Caco-2 (cell line): Measurements from ENCODE around the gene PAGE5. TPM values are rescaled to one million over a fixed set of nuclear protein-coding genes. Genes with fewer than 3 reads are reported as not detected.

Experiments
- Bru-seq: library from RNA; stranded (reverse); fragments of 400-500 nt; gene quantifications from one replicate; lab custom pipeline; 2021; lab: Mats Ljungman, UMichigan
- BruChase-seq, 2 experiments: library from RNA; stranded (reverse); fragments of 400-500 nt; gene quantifications; one replicate each; lab custom pipeline; 2021; lab: Mats Ljungman, UMichigan
- BruUV-seq: library from RNA; stranded (reverse); fragments of 400-500 nt; replicated peaks from 2 replicates; lab custom pipeline; 2021; lab: Mats Ljungman, UMichigan
- CTCF ChIA-PET: fragments of 300-600 bp; sonication (Branson Sonifier 250); formaldehyde crosslinking; loops from one replicate; lab custom pipeline; 2022; ENCODE audit warnings: antibody characterized with exemption; lab: Charles Lee
- POLR2A ChIA-PET: fragments of 300-600 bp; sonication (Branson Sonifier 250); formaldehyde crosslinking; loops from one replicate; lab custom pipeline; 2022; ENCODE audit warnings: antibody characterized with exemption; lab: Charles Lee
- DNase-seq, 2 experiments: peaks; one replicate each; pipeline versions ENCODE4 v3.0.0 to v3.0.0-alpha.2; 2020 to 2022
- H3K27me3 ChIP-seq: replicated peaks from 2 replicates; pipeline ENCODE4 v1.6.0; 2011; ENCODE audit warnings: low read length; ENCODE audit not compliant: control insufficient read depth, insufficient read depth
- H3K36me3 ChIP-seq: 2 replicates; pipeline ENCODE4 v1.5.1; 2011; ENCODE audit warnings: low read length; ENCODE audit not compliant: control insufficient read depth, insufficient read depth
- H3K4me1 ChIP-seq: fragments of 250-450 bp; sonication (Bioruptor Pico); 2 replicates; pipeline ENCODE4 v1.5.1; 2020; ENCODE audit warnings: mild to moderate bottlenecking
- H3K4me3 ChIP-seq: 2 replicates; pipeline ENCODE4 v1.5.1; 2011; ENCODE audit warnings: low read depth, mild to moderate bottlenecking, control low read depth, low read length
- H3K9me3 ChIP-seq: fragments of 250-450 bp; sonication (Bioruptor Pico); 2 replicates; pipeline ENCODE4 v1.5.1; 2020; ENCODE audit warnings: mild to moderate bottlenecking, moderate library complexity
- H3K27ac Mint-ChIP-seq: one replicate; pipeline ENCODE4 v1.8.0; 2022; ENCODE audit warnings: mixed read lengths; ENCODE audit not compliant: unreplicated experiment
- H3K27me3 Mint-ChIP-seq: one replicate; pipeline ENCODE4 v1.8.0; 2022; ENCODE audit warnings: mixed read lengths; ENCODE audit not compliant: insufficient read depth, unreplicated experiment
- H3K36me3 Mint-ChIP-seq: one replicate; pipeline ENCODE4 v1.8.0; 2022; ENCODE audit warnings: mild to moderate bottlenecking, mixed read lengths; ENCODE audit not compliant: insufficient read depth, unreplicated experiment
- H3K4me1 Mint-ChIP-seq: one replicate; pipeline ENCODE4 v1.8.0; 2022; ENCODE audit warnings: low read depth, mixed read lengths; ENCODE audit not compliant: unreplicated experiment
- H3K4me3 Mint-ChIP-seq: one replicate; pipeline ENCODE4 v1.8.0; 2022; ENCODE audit warnings: mild to moderate bottlenecking, moderate library complexity, mixed read lengths; ENCODE audit not compliant: unreplicated experiment
- H3K9me3 Mint-ChIP-seq: one replicate; pipeline ENCODE4 v1.8.0; 2022; ENCODE audit warnings: mixed read lengths; ENCODE audit not compliant: unreplicated experiment
- CTCF ChIP-seq, 2 experiments: fragments of 200-600 bp in 1 of 2; IDR thresholded peaks; 1 replicate in 1 of 2; 2 replicates in 1 of 2; pipeline versions ENCODE4 v1.5.1 to v1.8.0; 2011 to 2022; ENCODE audit warnings: antibody characterized with exemption in 1 of 2, control low read depth in 1 of 2, inconsistent platforms in 1 of 2, low read depth in 1 of 2, low read length in 1 of 2, mild to moderate bottlenecking in 1 of 2, moderate library complexity in 1 of 2; ENCODE audit not compliant: insufficient read depth in 1 of 2, severe bottlenecking in 1 of 2, unreplicated experiment in 1 of 2
- intact Hi-C: fragments of 100-400 bp; cut with micrococcal nuclease; formaldehyde crosslinking; loops from one replicate; pipeline ENCODE4 v1.10.0; 2022; ENCODE audit not compliant: unreplicated experiment
- long read RNA-seq: library from polyadenylated mRNA; stranded (forward); transcript quantifications from one replicate; pipeline ENCODE4 v2.0.0, GENCODE V29; 2022
- total RNA-seq: library from RNA; stranded (reverse); gene quantifications from 2 replicates; pipeline ENCODE4 v1.2.3, GENCODE V29; 2022

Gene PAGE5
- total RNA-seq (not detected in 2 replicates), Bru-seq, nascent RNA (percentile 13 among the genes with signal in this experiment), BruChase-seq, experiment 1, labeled RNA remaining after a 2-hour chase (not detected), BruChase-seq, experiment 2, labeled RNA remaining after a 6-hour chase (not detected)
- long read RNA-seq: 0 reads

- Mint-ChIP-seq H3K9me3 (no peaks in the 10 kb centered on the region), H3K4me3 (no peak within 1 kb of the TSS), H3K4me1 (no peaks in the 10 kb centered on the region), H3K27me3 (no peaks in the 10 kb centered on the region), H3K27ac (no peak within 1 kb of the TSS), H3K36me3 (no peaks in the 10 kb centered on the region)
- H3K4me3 ChIP-seq: no peak within 1 kb of the TSS
- ChIA-PET POLR2A (no interaction called here), CTCF (no interaction called here)
- DNase-seq: no peak
- H3K9me3 ChIP-seq: no peaks in the 10 kb centered on the region
- no peaks in the 10 kb centered on the region for H3K27me3 ChIP-seq
- no TSS peak for BruUV-seq
- H3K36me3 ChIP-seq: no peaks in the 10 kb centered on the region
- H3K4me1 ChIP-seq: no peaks in the 10 kb centered on the region
- intact Hi-C loops: no loop called here
- no peak for TF ChIP-seq CTCF (IDR thresholded peaks at IDR 0.05; ENCODE audit: insufficient read depth in 1 of 2, low read depth in 1 of 2, low read length in 1 of 2, severe bottlenecking in 1 of 2, unreplicated experiment in 1 of 2)
These were observed at the start of gene PAGE5 for GRCh38 chrX:55220119-55220794. Gene PAGE5, plus strand, starts transcription at chrX:55220346. Its CDS starts 1,037 bp downstream, at chrX:55221383.

- Mint-ChIP-seq H3K36me3 (no peaks in the 10 kb centered on the region), H3K27ac (no peak overlapping the region), H3K4me3 (no peak overlapping the region), H3K4me1 (no peaks in the 10 kb centered on the region), H3K27me3 (no peaks in the 10 kb centered on the region), H3K9me3 (no peaks in the 10 kb centered on the region)
- no peaks in the 10 kb centered on the region for H3K27me3 ChIP-seq
- H3K4me1 ChIP-seq: no peaks in the 10 kb centered on the region
- ChIA-PET POLR2A (no interaction called here), CTCF (interaction anchor here (0.8 kb wide), 1 partner anchor 26 kb away, joined by 3 read pairs; no protein-coding TSS in a partner anchor)
- no peaks in the 10 kb centered on the region for H3K36me3 ChIP-seq
- DNase-seq: no peak
- BruUV-seq: no TSS peak
- no peaks in the 10 kb centered on the region for H3K9me3 ChIP-seq
- intact Hi-C loops: no loop called here
- H3K4me3 ChIP-seq: no peak overlapping the region
- no peak for TF ChIP-seq CTCF (IDR thresholded peaks at IDR 0.05; ENCODE audit: insufficient read depth in 1 of 2, low read depth in 1 of 2, low read length in 1 of 2, severe bottlenecking in 1 of 2, unreplicated experiment in 1 of 2)
These were observed 32.9 kb upstream of the PAGE5 start for GRCh38 chrX:55187281-55187680.

GRCh38 chrX:55196688-55197087 lies 23.5 kb upstream of the PAGE5 start:
- no peaks in the 10 kb centered on the region for H3K4me1 ChIP-seq
- H3K36me3 ChIP-seq: no peaks in the 10 kb centered on the region
- no peak for TF ChIP-seq CTCF (IDR thresholded peaks at IDR 0.05; ENCODE audit: insufficient read depth in 1 of 2, low read depth in 1 of 2, low read length in 1 of 2, severe bottlenecking in 1 of 2, unreplicated experiment in 1 of 2)
- POLR2A ChIA-PET: no interaction called here
- Mint-ChIP-seq H3K4me3 (no peak overlapping the region), H3K27me3 (no peaks in the 10 kb centered on the region), H3K36me3 (no peaks in the 10 kb centered on the region), H3K27ac (no peak overlapping the region), H3K9me3 (no peaks in the 10 kb centered on the region), H3K4me1 (no peaks in the 10 kb centered on the region)
- no peaks in the 10 kb centered on the region for H3K9me3 ChIP-seq
- H3K27me3 ChIP-seq: no peaks in the 10 kb centered on the region
- CTCF ChIA-PET: no interaction called here
- DNase-seq: no peak
- BruUV-seq: no TSS peak
- H3K4me3 ChIP-seq: no peak overlapping the region
- intact Hi-C loops: no loop called here
